Adrenal gland (tissue), 5 donors: Measurements from ENCODE around the gene TARS3.

Experiments
- POLR2A ChIP-seq, 2 donors: fragments of 450-650 bp; IDR thresholded peaks; one replicate each; pipeline ENCODE4 v1.6.1; 2017; ENCODE audit warnings: antibody characterized with exemption in 2 of 2, mild to moderate bottlenecking in 2 of 2, moderate library complexity in 1 of 2
- TF ChIP-seq, protein P1 (sequence below), 6 experiments: fragments of 450-650 bp in 4 of 6; fragments of 200-600 bp in 2 of 6; sonication (generic) in 1 of 6; IDR thresholded peaks; 1 replicate in 5 of 6; 2 replicates in 1 of 6; pipeline versions ENCODE4 v1.5.1 to v1.8.0; 2016 to 2021; ENCODE audit warnings: antibody characterized with exemption in 6 of 6, mild to moderate bottlenecking in 2 of 6, moderate library complexity in 1 of 6
- donor health status: DM: no; HTN: no; CAD: no.

DNA sequence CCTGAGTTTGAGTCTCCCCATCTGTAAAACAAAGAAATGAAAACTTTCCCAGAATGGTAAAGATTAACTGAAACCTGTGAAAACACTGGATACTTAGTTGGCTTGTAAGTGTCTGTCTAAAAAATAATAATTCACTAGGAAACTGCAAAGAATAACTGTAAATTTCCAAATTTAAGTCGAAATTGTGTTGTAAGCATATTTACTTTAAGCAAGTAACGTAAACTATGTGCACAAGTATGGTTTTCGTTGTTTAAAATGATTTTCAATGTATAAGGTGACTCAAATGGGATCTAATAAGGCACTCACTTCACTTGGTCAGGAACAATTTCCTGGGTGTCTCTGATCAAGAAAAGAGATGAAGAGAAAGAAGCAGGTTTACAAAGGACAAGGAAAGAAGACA, 8.5 kb upstream of the TARS3 start:
- no peak for TF ChIP-seq POLR2A (IDR thresholded peaks at IDR 0.05)
- TF ChIP-seq, protein P1, sequence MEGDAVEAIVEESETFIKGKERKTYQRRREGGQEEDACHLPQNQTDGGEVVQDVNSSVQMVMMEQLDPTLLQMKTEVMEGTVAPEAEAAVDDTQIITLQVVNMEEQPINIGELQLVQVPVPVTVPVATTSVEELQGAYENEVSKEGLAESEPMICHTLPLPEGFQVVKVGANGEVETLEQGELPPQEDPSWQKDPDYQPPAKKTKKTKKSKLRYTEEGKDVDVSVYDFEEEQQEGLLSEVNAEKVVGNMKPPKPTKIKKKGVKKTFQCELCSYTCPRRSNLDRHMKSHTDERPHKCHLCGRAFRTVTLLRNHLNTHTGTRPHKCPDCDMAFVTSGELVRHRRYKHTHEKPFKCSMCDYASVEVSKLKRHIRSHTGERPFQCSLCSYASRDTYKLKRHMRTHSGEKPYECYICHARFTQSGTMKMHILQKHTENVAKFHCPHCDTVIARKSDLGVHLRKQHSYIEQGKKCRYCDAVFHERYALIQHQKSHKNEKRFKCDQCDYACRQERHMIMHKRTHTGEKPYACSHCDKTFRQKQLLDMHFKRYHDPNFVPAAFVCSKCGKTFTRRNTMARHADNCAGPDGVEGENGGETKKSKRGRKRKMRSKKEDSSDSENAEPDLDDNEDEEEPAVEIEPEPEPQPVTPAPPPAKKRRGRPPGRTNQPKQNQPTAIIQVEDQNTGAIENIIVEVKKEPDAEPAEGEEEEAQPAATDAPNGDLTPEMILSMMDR (IDR thresholded peaks at IDR 0.05) = no peak
